ENCODE results near the gene NLRP6. TPM values are rescaled to one million over a fixed set of nuclear protein-coding genes. Genes with fewer than 3 reads are reported as not detected.
A peak's percentile ranks its signal among the peaks of the same experiment; 100 is the strongest.

The NLRP6 gene
- total RNA-seq, 1 experiment from 2014 or later, result not detected

DNA sequence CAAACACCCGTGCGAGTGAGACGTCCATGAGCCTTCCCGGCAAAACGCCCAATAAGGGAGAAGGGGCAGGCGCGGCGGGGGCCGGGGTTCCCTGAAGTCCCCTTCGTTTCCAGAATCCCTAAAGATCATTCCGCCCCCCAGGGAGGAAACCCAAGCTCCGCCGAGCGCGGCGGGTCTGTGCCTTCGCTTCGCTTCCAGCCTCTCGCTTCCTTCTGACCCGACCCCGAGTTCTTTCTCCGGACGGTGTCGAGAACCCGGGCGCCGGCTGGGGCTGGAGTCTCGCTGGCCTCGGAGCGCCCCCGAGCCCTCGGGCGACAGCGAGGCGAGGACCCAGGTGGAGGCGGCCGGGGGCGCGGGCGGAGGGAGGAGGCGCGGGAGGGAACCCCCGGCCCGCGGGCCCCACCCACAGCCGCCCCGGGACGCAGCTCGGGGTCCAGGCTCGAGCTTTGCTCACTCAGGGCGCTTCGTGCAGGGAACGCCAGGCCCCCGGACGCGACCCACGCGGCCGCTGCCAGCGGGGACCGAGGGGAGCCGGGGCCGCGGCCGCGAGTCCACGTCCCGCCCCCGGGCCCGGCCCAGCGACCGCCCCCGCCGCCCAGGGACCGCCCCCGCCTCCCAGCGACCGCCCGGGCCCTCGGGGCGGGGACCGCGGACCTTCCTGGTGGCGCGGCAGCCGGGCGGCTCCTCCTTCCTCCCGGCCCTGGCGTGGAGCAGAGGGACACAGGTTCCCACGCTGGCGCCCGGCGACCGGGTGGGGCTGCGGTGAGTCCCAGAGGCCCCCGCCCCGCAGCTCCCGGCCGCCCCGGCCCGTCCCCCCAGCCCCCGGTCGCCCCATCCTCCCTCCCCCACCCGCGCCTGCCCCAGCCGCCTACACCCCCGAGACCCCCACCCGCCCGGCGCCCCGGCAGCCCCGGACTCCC, 10.5 kb downstream of the NLRP6 start, which contains the start of gene PGGHG:
Gene PGGHG, plus strand, starts transcription at position 649 of the 920 bp plus-strand sequence. CDS start 691 bp downstream, outside the sequence.
- intact Hi-C loops (cut with micrococcal nuclease; ENCODE audit: unreplicated experiment), result no loop called here
- CTCF ChIA-PET, result no interaction called here
- H2AFZ ChIP-seq, result 0 out of 2 replicates have a peak within 1 kb of the TSS, but pooled peaks have one; percentile 64
- H3K27ac ChIP-seq, result no peak within 1 kb of the TSS
- H3K9me3 ChIP-seq (ENCODE audit: insufficient read depth, low read depth), result no peaks in the 10 kb centered on the region
- BruUV-seq (replicated peaks), result TSS peak; percentile 58
- H3K4me1 ChIP-seq (replicated peaks; ENCODE audit: insufficient read depth), result no peaks in the 10 kb centered on the region
- H3K79me2 ChIP-seq (ENCODE audit: low read depth), result no peaks in the 10 kb centered on the region
- peak in 1 of 2 experiments; percentile 76 for DNase-seq
- H3K4me3 ChIP-seq, result peak within 1 kb of the TSS; percentile 63
- no peaks in the 10 kb centered on the region for H3K9me2 ChIP-seq (ENCODE audit: insufficient read depth)
- peak within 1 kb of the TSS; percentile 75 for H3K4me2 ChIP-seq
- no peaks in the 10 kb centered on the region for H3K27me3 ChIP-seq (ENCODE audit: insufficient read depth, low read depth)
- POLR2A ChIA-PET (ENCODE audit: unreplicated experiment), result interaction anchor here (0.6 kb wide), 1 partner anchor 218 kb away, joined by 3 read pairs; no protein-coding TSS in a partner anchor
- H4K20me1 ChIP-seq (ENCODE audit: insufficient read depth), result no peaks in the 10 kb centered on the region
- H3F3A ChIP-seq (ENCODE audit: insufficient read depth, low read depth), result no peaks in the 10 kb centered on the region
- TF ChIP-seq EZH2 (IDR thresholded peaks at IDR 0.05; ENCODE audit: low read depth), result no peak
- TF ChIP-seq, protein P1, sequence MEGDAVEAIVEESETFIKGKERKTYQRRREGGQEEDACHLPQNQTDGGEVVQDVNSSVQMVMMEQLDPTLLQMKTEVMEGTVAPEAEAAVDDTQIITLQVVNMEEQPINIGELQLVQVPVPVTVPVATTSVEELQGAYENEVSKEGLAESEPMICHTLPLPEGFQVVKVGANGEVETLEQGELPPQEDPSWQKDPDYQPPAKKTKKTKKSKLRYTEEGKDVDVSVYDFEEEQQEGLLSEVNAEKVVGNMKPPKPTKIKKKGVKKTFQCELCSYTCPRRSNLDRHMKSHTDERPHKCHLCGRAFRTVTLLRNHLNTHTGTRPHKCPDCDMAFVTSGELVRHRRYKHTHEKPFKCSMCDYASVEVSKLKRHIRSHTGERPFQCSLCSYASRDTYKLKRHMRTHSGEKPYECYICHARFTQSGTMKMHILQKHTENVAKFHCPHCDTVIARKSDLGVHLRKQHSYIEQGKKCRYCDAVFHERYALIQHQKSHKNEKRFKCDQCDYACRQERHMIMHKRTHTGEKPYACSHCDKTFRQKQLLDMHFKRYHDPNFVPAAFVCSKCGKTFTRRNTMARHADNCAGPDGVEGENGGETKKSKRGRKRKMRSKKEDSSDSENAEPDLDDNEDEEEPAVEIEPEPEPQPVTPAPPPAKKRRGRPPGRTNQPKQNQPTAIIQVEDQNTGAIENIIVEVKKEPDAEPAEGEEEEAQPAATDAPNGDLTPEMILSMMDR (conservative IDR thresholded peaks at IDR 0.05), result no peak
- no peaks in the 10 kb centered on the region for H3K36me3 ChIP-seq (ENCODE audit: low read depth)

DNA sequence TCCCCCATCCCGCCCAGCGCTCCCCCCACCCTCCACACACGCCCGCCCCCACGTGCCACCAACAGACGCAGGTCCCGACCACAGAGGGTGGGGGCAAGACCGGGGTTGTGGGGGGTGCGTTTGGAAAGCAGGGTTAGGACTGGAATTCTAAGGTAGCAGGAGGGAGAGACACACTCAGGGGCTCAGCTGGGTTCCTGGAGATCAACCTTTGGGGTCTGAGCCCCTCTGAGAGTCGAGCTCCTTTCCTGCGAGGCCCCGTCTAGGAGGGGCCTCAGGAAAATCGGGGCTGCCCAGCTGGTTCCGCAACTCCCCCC, 11.1 kb downstream of the NLRP6 start:
- BruUV-seq (replicated peaks), result no TSS peak
- Histone ChIP-seq H3K9me2 (ENCODE audit: insufficient read depth) (no peaks in the 10 kb centered on the region), H3K27ac (no peak overlapping the region), H3K4me1 (replicated peaks; ENCODE audit: insufficient read depth) (no peaks in the 10 kb centered on the region), H3K79me2 (ENCODE audit: low read depth) (no peaks in the 10 kb centered on the region), H3K36me3 (ENCODE audit: low read depth) (no peaks in the 10 kb centered on the region), H2AFZ (no peak overlapping the region), H3K4me3 (peak overlapping the region; percentile 38; the same call in 1 of the 2 replicates), H3K4me2 (peak overlapping the region; percentile 68), H3K27me3 (ENCODE audit: insufficient read depth, low read depth) (no peaks in the 10 kb centered on the region), H3K9me3 (ENCODE audit: insufficient read depth, low read depth) (no peaks in the 10 kb centered on the region), H3F3A (ENCODE audit: insufficient read depth, low read depth) (no peaks in the 10 kb centered on the region), H4K20me1 (ENCODE audit: insufficient read depth) (no peaks in the 10 kb centered on the region)
- no peak for DNase-seq
- POLR2A ChIA-PET (ENCODE audit: unreplicated experiment), result no interaction called here
- intact Hi-C loops (cut with micrococcal nuclease; ENCODE audit: unreplicated experiment), result no loop called here
- TF ChIP-seq, protein P1 (conservative IDR thresholded peaks at IDR 0.05), result no peak
- TF ChIP-seq EZH2 (IDR thresholded peaks at IDR 0.05; ENCODE audit: low read depth), result no peak
- CTCF ChIA-PET, result no interaction called here

DNA sequence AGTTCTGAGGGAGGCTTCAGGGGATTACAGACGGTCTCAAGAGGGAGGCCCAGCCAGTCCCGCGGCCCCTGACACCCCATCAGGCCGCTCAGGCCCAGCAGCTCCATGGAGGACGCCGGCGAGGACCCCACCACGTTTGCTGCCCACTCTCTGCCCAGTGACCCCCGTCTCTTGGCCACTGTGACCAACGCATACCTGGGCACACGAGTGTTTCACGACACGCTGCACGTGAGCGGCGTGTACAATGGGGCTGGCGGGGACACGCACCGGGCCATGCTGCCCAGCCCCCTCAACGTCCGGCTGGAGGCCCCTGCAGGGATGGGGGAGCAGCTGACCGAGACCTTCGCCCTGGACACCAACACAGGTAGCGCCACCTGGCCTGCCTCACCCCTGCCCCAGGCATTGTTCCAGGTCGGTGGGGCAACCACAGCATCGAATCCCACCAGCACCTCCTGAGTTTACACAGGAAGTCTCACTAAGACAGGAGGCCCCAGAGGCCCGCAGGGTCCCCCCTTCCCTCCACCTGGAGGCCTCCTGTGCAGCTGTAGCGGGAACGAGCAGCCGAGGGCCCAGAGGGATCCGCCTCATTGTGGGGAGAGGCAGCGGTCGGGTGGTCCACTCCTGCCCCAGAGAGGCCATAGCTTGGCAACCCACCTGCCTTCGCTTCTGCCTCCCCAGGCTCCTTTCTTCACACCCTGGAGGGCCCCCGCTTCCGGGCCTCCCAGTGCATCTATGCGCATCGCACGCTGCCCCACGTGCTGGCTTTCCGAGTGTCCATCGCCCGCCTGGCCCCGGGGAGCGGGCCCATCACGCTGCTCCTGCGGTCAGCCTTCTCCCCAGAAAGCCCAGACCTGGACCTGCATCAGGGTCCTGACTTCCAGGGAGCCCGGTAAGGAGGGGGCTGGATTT, 11.8 kb downstream of the NLRP6 start:
- Histone ChIP-seq H3K79me2 (ENCODE audit: low read depth) (no peaks in the 10 kb centered on the region), H3K36me3 (ENCODE audit: low read depth) (no peaks in the 10 kb centered on the region), H4K20me1 (ENCODE audit: insufficient read depth) (no peaks in the 10 kb centered on the region), H3K4me2 (peak overlapping the region; percentile 68), H3F3A (ENCODE audit: insufficient read depth, low read depth) (no peaks in the 10 kb centered on the region), H3K4me3 (peak overlapping the region; percentile 38; the same call in 1 of the 2 replicates), H3K4me1 (replicated peaks; ENCODE audit: insufficient read depth) (no peaks in the 10 kb centered on the region), H3K9me3 (ENCODE audit: insufficient read depth, low read depth) (no peaks in the 10 kb centered on the region), H2AFZ (no peak overlapping the region), H3K27ac (no peak overlapping the region), H3K9me2 (ENCODE audit: insufficient read depth) (no peaks in the 10 kb centered on the region), H3K27me3 (ENCODE audit: insufficient read depth, low read depth) (no peaks in the 10 kb centered on the region)
- ChIA-PET CTCF (no interaction called here), POLR2A (ENCODE audit: unreplicated experiment) (no interaction called here)
- TSS peak; percentile 56 for BruUV-seq (replicated peaks)
- intact Hi-C loops (cut with micrococcal nuclease; ENCODE audit: unreplicated experiment), result no loop called here
- DNase-seq, result no peak
- TF ChIP-seq EZH2 (IDR thresholded peaks at IDR 0.05; ENCODE audit: low read depth), result no peak
- TF ChIP-seq, protein P1 (conservative IDR thresholded peaks at IDR 0.05), result no peak

All from PC-9 (cell line).